CMK (cell line): Measurements from ENCODE around the gene CHCHD6.

ENCODE experiments used
- DNase-seq: peaks from one replicate; pipeline ENCODE4 v3.0.0-alpha.2; 2010; ENCODE audit warnings: low read depth

The CHCHD6 gene

DNA sequence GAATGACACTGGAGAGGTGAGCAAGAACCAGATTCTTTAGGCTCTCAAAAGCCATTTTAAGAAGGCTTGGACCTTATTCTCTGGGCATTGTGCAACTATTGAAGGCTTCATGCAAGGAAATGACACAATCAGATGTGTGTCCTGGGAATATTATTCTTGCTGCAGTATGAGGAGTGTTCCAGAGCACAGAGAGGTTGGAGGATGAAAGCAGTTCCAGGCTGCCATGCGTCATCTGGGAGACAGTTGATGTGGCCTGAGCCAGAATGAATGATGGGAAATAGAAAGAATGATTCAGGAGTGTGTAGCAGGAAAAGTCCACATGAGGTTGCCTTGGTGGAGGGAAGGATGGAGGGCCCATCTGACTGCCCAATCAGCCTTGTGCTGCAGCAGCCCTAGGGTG is 123.1 kb downstream of the CHCHD6 start:
- DNase-seq, result no peak

DNA sequence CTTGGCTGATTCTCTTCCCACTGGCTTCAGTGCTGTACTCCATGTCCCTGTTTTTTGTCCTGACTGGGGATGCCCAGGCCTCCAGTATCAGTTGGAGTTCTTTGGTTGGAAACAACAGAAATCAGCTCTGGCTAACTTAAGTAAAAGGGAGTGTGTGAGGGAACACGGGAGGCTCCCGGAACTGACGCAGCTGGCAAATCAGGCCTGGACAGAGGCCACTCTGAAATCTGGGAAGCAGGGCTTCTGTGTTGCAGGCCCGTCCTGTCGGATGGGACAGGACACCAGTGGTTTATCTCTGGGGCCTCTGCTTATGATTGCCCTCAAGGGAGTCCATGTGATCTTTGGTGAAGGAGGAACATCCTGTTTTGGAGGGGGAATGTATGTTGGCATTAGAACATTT is 124.3 kb downstream of the CHCHD6 start:
- no peak for DNase-seq

DNA sequence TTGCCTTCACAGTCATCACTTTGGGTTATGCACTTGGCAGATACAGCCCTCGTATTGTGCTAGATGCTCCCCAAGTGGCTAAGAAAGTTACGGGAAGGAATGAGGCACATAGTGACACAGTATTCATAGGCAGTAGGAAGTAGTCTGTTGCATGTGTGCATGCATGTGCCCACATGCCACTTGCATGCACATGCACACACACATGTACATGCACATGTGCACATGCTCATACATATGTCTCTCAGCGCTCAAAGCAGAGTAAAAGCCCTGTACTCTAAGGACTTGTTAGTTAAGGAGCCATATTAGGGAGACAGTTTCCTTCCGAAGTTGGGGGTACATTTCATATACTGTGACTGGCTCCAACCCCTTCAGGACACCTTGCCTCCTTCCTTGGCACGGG is 128.9 kb downstream of the CHCHD6 start:
- DNase-seq, result no peak

DNA sequence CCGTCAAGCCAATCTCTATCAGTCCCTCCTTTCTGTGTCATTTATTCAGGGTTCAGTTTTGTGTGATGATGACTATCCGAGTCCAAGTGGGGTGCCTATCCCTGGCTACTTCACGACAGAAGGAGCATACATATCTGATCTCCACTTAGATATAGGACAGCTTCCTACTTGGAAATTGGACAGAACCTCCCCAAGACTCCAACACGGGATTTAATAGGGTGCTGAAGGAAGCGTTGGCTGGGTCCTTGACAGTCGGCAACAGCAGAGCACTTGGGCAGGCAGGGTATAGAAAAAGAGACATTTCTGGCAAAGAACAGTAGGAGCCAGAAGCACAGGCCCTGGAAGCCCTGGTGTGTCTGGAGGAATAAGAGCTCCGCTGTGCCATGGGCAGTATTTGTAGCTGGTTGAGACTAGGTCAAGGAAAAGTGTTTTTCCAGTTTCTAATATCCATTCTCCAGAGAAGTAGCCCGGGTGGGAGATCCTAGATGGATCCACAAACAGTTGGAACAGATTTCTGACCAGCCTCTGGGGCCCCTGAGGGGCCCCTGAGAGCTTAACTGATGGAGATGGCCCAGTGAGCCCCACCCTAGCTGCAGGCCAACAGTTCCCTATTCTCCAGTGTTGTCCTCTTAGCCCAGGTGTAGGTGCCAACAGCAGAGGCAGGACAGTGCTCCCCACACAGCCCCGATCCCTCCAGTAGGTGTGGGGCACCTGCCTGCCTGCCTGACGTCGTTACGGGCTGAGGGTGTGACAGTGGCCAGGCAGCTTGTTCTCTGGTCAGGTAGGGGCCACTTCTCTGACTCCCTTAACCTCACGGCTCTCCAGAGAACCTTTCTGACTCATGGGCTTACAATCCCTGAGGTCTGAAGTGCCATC is 130.8 kb downstream of the CHCHD6 start:
- no peak for DNase-seq

- no peak for DNase-seq
Measured at GRCh38 chr3:126835472-126836219, 131.6 kb downstream of the CHCHD6 start.

- DNase-seq, result no peak
Measured at GRCh38 chr3:126836220-126836860, 132.3 kb downstream of the CHCHD6 start.

GRCh38 chr3:126837773-126838172 is 133.7 kb downstream of the CHCHD6 start:
- DNase-seq, result no peak

DNA sequence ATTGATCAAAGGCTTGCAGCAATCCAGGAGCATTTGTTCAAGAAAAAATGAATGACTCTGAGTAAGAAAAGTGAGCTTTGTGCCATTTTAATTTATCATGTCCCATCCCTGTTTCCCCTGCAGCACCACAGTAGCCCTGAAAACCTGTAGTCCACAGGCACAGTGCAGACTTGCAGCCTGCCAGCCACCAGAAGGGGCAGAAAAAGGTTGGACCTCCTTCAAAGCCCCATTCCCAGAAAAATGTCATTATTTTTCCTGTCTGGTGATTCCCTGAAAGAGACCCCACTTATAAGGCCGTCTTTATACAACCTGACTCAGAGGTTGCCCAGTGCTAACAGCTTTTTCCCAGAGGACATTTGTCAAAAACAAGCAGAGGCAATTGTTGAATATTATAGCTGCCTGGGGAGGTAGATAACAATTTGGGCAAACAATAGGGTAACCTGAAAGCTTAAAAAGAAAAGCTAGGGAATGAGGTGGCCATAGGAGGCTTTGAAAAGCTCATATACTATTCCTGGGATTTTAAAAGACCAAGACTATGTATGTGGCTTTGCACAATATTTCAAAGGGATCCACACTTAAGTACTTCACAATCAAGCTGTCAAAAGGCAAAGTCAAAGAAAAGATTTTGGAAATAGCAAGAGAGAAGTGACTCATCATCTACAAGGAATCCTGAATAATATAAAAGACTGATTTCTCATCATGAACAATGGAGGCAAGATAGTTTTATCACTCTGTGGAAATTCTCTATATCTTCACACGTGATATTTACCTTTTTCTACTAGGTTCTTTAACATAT is 142.1 kb downstream of the CHCHD6 start:
- no peak for DNase-seq

GRCh38 chr3:126847061-126847460 is 143.0 kb downstream of the CHCHD6 start:
- DNase-seq, result no peak

- DNase-seq, result no peak
Measured at GRCh38 chr3:126848991-126849390, 145.0 kb downstream of the CHCHD6 start.

DNA sequence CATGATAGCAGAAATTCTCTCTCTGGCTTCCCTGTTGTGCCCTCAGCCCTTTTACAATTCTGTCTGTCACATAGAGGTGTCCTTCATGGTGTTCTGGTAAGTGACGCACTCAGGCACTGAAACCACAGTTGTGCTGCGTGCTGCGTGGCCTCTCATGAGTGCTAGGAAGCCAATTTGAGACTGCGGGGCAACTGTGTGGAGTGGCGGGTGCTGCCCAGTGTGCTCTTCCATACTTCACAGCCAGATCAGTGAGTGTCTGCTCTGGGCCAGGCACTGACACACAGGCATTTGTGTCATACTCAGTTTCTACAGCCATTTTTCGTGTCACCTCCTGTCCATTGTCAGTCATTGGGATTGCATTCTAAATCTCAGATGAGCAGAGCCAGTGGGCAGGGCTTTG is 145.7 kb downstream of the CHCHD6 start:
- no peak for DNase-seq

DNA sequence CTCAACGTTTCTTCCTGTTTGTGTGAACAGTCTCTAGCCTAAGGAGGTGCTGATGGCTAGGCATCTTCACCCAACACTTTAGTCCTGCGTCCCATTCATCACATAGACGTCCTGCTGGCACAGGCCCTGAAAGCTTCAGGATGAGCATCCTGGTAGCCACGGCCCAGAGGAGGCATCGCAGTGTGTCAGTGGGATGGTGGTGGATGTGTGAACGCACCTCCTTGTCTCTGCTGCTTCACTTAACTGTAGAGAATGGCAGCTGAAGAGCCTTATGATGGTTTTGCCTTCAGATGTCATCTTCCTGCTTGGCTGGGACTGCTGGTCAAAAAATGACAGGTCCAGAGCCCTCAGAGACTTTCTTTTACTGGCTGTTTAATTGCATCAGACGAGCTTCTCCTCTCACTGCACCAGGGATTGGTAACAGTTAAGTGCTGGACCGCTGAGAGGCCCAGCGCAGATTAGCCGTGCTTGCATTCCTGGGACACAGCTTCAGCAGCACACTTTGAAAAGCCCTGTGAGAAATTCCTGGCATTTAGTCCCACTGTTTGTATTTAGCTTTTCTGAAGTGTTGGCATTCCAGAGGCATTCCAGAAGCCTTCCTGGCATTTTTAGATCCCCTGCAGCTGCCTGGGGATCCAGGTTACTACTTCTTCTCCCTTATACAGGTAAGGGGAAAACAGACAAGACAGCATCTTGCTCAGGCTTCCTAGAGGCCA is 146.5 kb downstream of the CHCHD6 start:
- no peak for DNase-seq

DNA sequence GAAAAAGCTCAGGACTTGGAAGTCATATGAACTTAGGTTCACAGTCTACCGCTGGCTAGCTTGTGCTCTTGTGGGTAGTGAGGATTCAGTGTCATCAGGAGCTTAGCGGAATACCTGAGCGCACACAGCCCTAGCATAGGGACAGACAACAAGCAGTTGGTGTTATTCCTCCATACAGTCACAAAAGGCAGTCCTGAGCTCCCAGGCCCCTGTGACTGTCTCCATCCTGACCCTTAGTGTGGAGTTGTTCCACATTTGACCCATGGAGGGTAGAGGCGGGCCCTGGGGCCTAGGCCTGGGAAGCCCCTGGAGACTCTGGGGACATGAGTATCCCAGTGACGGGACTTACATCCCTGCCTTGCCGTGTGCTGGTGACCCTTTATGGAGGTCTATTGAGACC is 147.3 kb downstream of the CHCHD6 start:
- no peak for DNase-seq

GRCh38 chr3:126851934-126852333 is 147.9 kb downstream of the CHCHD6 start:
- DNase-seq, result no peak

DNA sequence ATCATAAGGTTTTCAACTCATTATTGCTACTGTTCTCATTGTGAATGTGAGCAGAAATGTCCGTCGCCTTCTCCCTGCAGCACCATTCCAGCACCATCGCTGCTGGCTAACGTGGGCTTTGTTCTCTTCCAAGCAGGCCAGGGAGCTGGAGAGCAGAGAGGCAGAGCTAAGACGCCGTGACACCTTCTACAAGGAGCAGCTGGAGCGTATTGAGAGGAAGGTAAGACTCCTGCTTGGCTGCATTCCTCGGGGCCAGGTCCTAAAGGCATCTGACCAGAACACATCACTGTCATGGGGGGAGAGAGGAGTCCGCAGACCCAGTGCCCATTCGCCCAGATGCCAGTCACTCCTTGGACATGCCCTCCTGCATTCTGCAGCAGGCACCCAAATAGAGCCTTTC is 148.5 kb downstream of the CHCHD6 start:
- no peak for DNase-seq

DNA sequence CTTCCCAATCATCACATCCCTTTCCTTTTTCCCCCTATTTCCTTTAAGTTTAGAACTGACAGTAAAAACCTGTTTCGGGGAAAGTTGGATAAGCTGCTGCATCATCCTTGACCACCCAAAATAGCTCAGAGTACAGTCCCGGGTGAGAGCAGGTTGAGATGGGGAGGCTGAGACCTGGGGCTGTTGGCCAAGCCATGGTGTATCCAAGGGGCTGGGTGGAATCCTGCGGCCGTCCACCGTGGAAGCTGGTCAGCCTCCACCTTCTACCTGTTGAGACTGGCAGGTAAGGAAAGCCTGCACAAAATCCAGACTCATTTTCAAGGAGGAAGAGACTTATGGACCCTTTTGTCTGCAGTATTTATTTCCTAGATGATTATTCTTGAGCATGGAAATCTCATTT is 150.6 kb downstream of the CHCHD6 start:
- no peak for DNase-seq

GRCh38 chr3:126855374-126855773 is 151.3 kb downstream of the CHCHD6 start:
- DNase-seq, result no peak

- no peak for DNase-seq
Measured at GRCh38 chr3:126857928-126858327, 153.9 kb downstream of the CHCHD6 start.

DNA sequence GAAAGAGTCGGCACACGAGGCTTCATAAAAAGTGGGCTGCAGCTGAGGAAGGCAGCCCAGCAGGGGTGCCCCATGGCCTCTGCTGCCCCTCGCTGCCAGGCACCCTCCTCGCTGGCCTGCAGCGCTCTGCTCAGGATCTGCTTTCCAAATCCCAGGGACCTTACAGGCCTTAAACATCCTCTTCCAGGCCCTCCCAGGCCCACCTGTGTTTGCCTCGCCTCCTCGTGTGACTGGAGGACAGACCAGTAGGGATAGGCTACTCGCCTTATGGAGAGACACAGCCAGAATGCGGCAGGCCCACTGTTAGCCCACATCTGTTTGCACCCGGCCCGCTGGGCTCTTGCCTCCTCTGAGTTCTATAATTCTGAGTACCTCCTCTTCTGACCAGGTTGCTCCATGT is 154.4 kb downstream of the CHCHD6 start:
- no peak for DNase-seq

- no peak for DNase-seq
Measured at GRCh38 chr3:126858887-126859286, 154.8 kb downstream of the CHCHD6 start.
